OCI-LY7 (cell line): ENCODE measurements around the gene EYA3. TPM values are rescaled to one million over a fixed set of nuclear protein-coding genes. Genes with fewer than 3 reads are reported as not detected.

Experiments used
- BruUV-seq: library from RNA; stranded (reverse); fragments of 400-500 nt; replicated peaks from 2 replicates; lab custom pipeline; 2021; lab: Mats Ljungman, UMichigan
- CTCF ChIA-PET: fragments of 300-600 bp; sonication (Branson Sonifier 250); formaldehyde crosslinking; loops from one replicate; lab custom pipeline; 2022; ENCODE audit warnings: antibody characterized with exemption; ENCODE audit not compliant: unreplicated experiment; lab: Charles Lee
- POLR2A ChIA-PET: fragments of 300-600 bp; sonication (Branson Sonifier 250); formaldehyde crosslinking; loops from one replicate; lab custom pipeline; 2022; ENCODE audit warnings: antibody characterized with exemption; lab: Charles Lee
- DNase-seq: peaks from one replicate; pipeline ENCODE4 v3.0.0-alpha.2; 2015; ENCODE audit warnings: low spot score
- H2AFZ ChIP-seq: fragments of 200-600 bp; sonication (generic), shearing (Covaris generic); 2 replicates; pipeline ENCODE4 v1.6.1; 2014; ENCODE audit warnings: mild to moderate bottlenecking, antibody characterized with exemption, low read length, moderate library complexity
- H3K27ac ChIP-seq: fragments of 200-600 bp; sonication (generic); 2 replicates; pipeline ENCODE4 v1.5.1; 2014; ENCODE audit warnings: mixed run types, low read depth, mild to moderate bottlenecking, moderate library complexity, low read length, inconsistent platforms; ENCODE audit not compliant: poor library complexity, severe bottlenecking
- H3K36me3 ChIP-seq: fragments of 200-600 bp; sonication (generic); 2 replicates; pipeline ENCODE4 v1.6.1; 2014; ENCODE audit warnings: mild to moderate bottlenecking, antibody characterized with exemption, low read length, moderate library complexity, mixed read lengths; ENCODE audit not compliant: insufficient read depth
- H3K4me1 ChIP-seq: fragments of 200-600 bp; sonication (generic); 2 replicates; pipeline ENCODE4 v1.5.1; 2014; ENCODE audit warnings: mild to moderate bottlenecking, low read length; ENCODE audit not compliant: insufficient read depth, poor library complexity, severe bottlenecking
- H3K4me2 ChIP-seq: fragments of 200-600 bp; sonication (generic); 2 replicates; pipeline ENCODE4 v1.6.1; 2014; ENCODE audit warnings: mild to moderate bottlenecking, low read length
- H3K4me3 ChIP-seq: fragments of 200-600 bp; sonication (generic); 2 replicates; pipeline ENCODE4 v1.5.1; 2014; ENCODE audit warnings: mild to moderate bottlenecking, low read depth, low read length; ENCODE audit not compliant: poor library complexity, severe bottlenecking
- H3K79me2 ChIP-seq: fragments of 200-600 bp; sonication (generic); 2 replicates; pipeline ENCODE4 v1.6.1; 2016; ENCODE audit warnings: low read depth, mild to moderate bottlenecking, low read length, moderate library complexity, mixed read lengths; ENCODE audit not compliant: insufficient read depth
- H3K9me2 ChIP-seq: fragments of 200-600 bp; sonication (generic); 2 replicates; pipeline ENCODE4 v1.6.1; 2016; ENCODE audit warnings: mild to moderate bottlenecking, low read length, mixed read lengths; ENCODE audit not compliant: insufficient read depth
- H3K9me3 ChIP-seq: fragments of 200-600 bp; sonication (generic); 2 replicates; pipeline ENCODE4 v1.6.1; 2014; ENCODE audit warnings: mild to moderate bottlenecking, mixed run types, low read length, mixed read lengths
- H4K20me1 ChIP-seq: fragments of 200-600 bp; sonication (generic); 2 replicates; pipeline ENCODE4 v1.6.1; 2014; ENCODE audit warnings: mild to moderate bottlenecking, antibody characterized with exemption, low read length, moderate library complexity, mixed read lengths; ENCODE audit not compliant: insufficient read depth
- EZH2phosphoT487 ChIP-seq: fragments of 200-600 bp; sonication (generic); IDR thresholded peaks from 2 replicates; pipeline ENCODE4 v1.6.1; 2018; ENCODE audit warnings: low read depth, borderline replicate concordance, mild to moderate bottlenecking, mixed run types, antibody characterized with exemption, low read length, moderate library complexity, mixed read lengths
- intact Hi-C: fragments of 100-400 bp; cut with micrococcal nuclease; formaldehyde crosslinking; loops from one replicate; pipeline ENCODE4 v1.10.0; 2022; ENCODE audit not compliant: unreplicated experiment
- total RNA-seq, 2 experiments: library from RNA; depleted of rRNA in 1 of 2; stranded (reverse); fragments of >200 nt in 1 of 2; shearing (Covaris generic) in 1 of 2; gene quantifications; 2 replicates each; pipeline ENCODE4 v1.2.3, GENCODE V29; 2014 to 2022
- TF ChIP-seq, protein P1 (sequence below): fragments of 200-600 bp; sonication (generic); conservative IDR thresholded peaks from 2 replicates; pipeline ENCODE4 v1.5.1; 2014; ENCODE audit warnings: mild to moderate bottlenecking, antibody characterized with exemption, low read length, moderate library complexity, mixed read lengths

EYA3 gene
- total RNA-seq, 2 experiments from 2014 or later: 29.0 to 114 TPM

DNA sequence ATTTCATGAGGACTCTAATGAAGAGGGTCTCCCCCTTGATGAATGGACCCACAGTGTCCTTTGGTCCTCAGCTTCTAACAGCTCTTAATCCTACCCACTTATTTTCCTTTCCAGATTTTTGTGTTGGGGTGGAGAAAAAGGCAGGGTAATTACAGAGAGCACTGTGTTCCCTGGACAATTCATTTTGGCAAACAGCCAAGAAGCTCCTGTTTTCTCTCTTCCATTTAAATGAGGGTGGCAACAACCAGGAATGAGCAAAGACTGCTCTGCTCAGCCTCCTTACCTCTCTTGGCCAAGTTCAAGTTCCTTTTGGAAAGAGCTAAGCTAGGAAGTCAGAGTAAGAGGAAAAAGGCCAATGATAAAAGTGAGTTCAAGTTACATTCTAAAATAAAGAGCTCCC lies 116.7 kb downstream of the EYA3 start:
- no peak for DNase-seq
- Histone ChIP-seq H3K4me3 (no peak overlapping the region), H3K4me2 (no peak overlapping the region), H3K79me2 (no peaks in the 10 kb centered on the region), H2AFZ (no peak overlapping the region), H4K20me1 (no peaks in the 10 kb centered on the region), H3K9me3 (no peaks in the 10 kb centered on the region), H3K9me2 (no peaks in the 10 kb centered on the region), H3K4me1 (no peaks in the 10 kb centered on the region), H3K27ac (no peak overlapping the region), H3K36me3 (peaks cover 62% of the 10 kb centered on the region)
- ChIA-PET CTCF (no interaction called here), POLR2A (interaction anchor here (0.6 to 1.2 kb wide), 3 partner anchors 10 to 819 kb away, joined by 3 to 4 read pairs (median 4); no protein-coding TSS in a partner anchor)
- intact Hi-C loops: no loop called here
- no TSS peak for BruUV-seq
- TF ChIP-seq, protein P1, sequence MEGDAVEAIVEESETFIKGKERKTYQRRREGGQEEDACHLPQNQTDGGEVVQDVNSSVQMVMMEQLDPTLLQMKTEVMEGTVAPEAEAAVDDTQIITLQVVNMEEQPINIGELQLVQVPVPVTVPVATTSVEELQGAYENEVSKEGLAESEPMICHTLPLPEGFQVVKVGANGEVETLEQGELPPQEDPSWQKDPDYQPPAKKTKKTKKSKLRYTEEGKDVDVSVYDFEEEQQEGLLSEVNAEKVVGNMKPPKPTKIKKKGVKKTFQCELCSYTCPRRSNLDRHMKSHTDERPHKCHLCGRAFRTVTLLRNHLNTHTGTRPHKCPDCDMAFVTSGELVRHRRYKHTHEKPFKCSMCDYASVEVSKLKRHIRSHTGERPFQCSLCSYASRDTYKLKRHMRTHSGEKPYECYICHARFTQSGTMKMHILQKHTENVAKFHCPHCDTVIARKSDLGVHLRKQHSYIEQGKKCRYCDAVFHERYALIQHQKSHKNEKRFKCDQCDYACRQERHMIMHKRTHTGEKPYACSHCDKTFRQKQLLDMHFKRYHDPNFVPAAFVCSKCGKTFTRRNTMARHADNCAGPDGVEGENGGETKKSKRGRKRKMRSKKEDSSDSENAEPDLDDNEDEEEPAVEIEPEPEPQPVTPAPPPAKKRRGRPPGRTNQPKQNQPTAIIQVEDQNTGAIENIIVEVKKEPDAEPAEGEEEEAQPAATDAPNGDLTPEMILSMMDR: no peak

DNA sequence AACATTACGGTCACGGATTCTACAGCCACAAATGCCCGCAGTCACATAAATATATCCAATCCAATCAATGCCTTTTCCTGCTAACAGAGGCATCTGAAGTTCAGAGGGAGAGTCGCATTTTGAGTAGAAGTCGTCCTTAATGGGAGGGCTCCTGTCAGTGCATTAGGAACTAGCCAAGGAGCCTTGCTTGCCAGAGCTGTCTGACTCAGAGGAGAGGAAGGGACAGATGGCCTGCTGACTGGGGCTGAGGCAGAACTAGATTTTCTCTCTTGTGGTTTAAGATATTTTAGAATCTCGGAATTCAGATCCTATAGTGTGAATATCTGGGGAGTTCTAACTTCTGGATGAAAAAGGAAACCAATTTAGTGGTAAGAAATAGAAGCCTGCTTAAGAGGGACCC lies 118.0 kb downstream of the EYA3 start:
- intact Hi-C loops: no loop called here
- Histone ChIP-seq H3K27ac (no peak overlapping the region), H3K9me2 (no peaks in the 10 kb centered on the region), H3K79me2 (no peaks in the 10 kb centered on the region), H4K20me1 (no peaks in the 10 kb centered on the region), H2AFZ (no peak overlapping the region), H3K4me1 (no peaks in the 10 kb centered on the region), H3K4me2 (no peak overlapping the region), H3K36me3 (peaks cover 58% of the 10 kb centered on the region), H3K4me3 (no peak overlapping the region), H3K9me3 (no peaks in the 10 kb centered on the region)
- no TSS peak for BruUV-seq
- TF ChIP-seq, protein P1: no peak
- no peak for TF ChIP-seq EZH2phosphoT487
- ChIA-PET POLR2A (no interaction called here), CTCF (no interaction called here)
- no peak for DNase-seq

DNA sequence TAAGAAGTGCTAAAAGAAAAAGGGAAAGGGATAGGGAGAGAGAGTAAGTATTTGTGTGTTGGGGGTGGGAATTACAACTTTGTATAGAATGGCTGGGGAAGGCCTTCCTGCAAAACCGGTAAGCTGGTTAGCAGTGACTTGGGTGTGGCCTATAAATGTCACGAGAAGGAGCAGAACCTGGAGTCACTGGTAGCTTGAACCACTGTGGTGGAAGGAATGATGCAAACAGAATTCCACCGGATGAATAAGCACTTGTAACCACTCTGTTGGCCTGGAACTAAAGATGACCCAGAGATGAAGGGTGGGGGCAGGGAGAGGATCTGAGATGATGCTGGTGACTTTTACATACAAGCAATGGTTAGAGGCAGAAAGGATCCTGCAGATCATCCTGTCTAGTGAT lies 119.7 kb downstream of the EYA3 start:
- BruUV-seq: no TSS peak

More for the DNA sequence above, 119.7 kb downstream of the EYA3 start:
- CTCF ChIA-PET: no interaction called here
- no peaks in the 10 kb centered on the region for H3K9me3 ChIP-seq
- no peaks in the 10 kb centered on the region for H3K9me2 ChIP-seq
- TF ChIP-seq, protein P1: no peak
- no peak for TF ChIP-seq EZH2phosphoT487
- no peaks in the 10 kb centered on the region for H3K79me2 ChIP-seq
- no peak overlapping the region for H3K27ac ChIP-seq
- intact Hi-C loops: no loop called here
- DNase-seq: no peak
- H3K4me2 ChIP-seq: no peak overlapping the region
- H3K4me3 ChIP-seq: no peak overlapping the region
- H3K4me1 ChIP-seq: no peaks in the 10 kb centered on the region
- POLR2A ChIA-PET: no interaction called here
- no peak overlapping the region for H2AFZ ChIP-seq
- peaks cover 44% of the 10 kb centered on the region for H3K36me3 ChIP-seq
- no peaks in the 10 kb centered on the region for H4K20me1 ChIP-seq
